ENCODE results near the gene CUZD1.

CUZD1 gene

GRCh38 chr10:122815458-122815857 lies 30.2 kb downstream of the CUZD1 start:
- DNase-seq (ENCODE audit: low read depth, low spot score) = no peak

GRCh38 chr10:122814493-122814892 lies 31.2 kb downstream of the CUZD1 start:
- DNase-seq (ENCODE audit: low read depth, low spot score) = no peak

- no peak for DNase-seq (ENCODE audit: low read depth, low spot score)
These were observed 32.9 kb downstream of the CUZD1 start for GRCh38 chr10:122812751-122813150.

- no peak for DNase-seq (ENCODE audit: low read depth, low spot score)
These were observed 43.4 kb downstream of the CUZD1 start for GRCh38 chr10:122802282-122802681.

GRCh38 chr10:122798704-122799231 lies 46.9 kb downstream of the CUZD1 start:
- DNase-seq (ENCODE audit: low read depth, low spot score) = no peak

GRCh38 chr10:122796796-122797195 lies 48.9 kb downstream of the CUZD1 start:
- DNase-seq (ENCODE audit: low read depth, low spot score) = no peak

- no peak for DNase-seq (ENCODE audit: low read depth, low spot score)
These were observed 49.7 kb downstream of the CUZD1 start for GRCh38 chr10:122795924-122796323.

GRCh38 chr10:122786269-122786668 lies 59.4 kb downstream of the CUZD1 start:
- DNase-seq (ENCODE audit: low read depth, low spot score) = peak; percentile 74

- peak; percentile 31 for DNase-seq (ENCODE audit: low read depth, low spot score)
These were observed 62.7 kb downstream of the CUZD1 start for GRCh38 chr10:122782911-122783310.
